OCI-LY7 (cell line): ENCODE results near the gene SMO. TPM values are rescaled to one million over a fixed set of nuclear protein-coding genes. Genes with fewer than 3 reads are reported as not detected.

Source experiments
- BruUV-seq: library from RNA; stranded (reverse); fragments of 400-500 nt; replicated peaks from 2 replicates; lab custom pipeline; 2021; lab: Mats Ljungman, UMichigan
- CTCF ChIA-PET: fragments of 300-600 bp; sonication (Branson Sonifier 250); formaldehyde crosslinking; loops from one replicate; lab custom pipeline; 2022; ENCODE audit warnings: antibody characterized with exemption; ENCODE audit not compliant: unreplicated experiment; lab: Charles Lee
- POLR2A ChIA-PET: fragments of 300-600 bp; sonication (Branson Sonifier 250); formaldehyde crosslinking; loops from one replicate; lab custom pipeline; 2022; ENCODE audit warnings: antibody characterized with exemption; lab: Charles Lee
- DNase-seq: peaks from one replicate; pipeline ENCODE4 v3.0.0-alpha.2; 2015; ENCODE audit warnings: low spot score
- H2AFZ ChIP-seq: fragments of 200-600 bp; sonication (generic), shearing (Covaris generic); 2 replicates; pipeline ENCODE4 v1.6.1; 2014; ENCODE audit warnings: mild to moderate bottlenecking, antibody characterized with exemption, low read length, moderate library complexity
- H3K27ac ChIP-seq: fragments of 200-600 bp; sonication (generic); 2 replicates; pipeline ENCODE4 v1.5.1; 2014; ENCODE audit warnings: mixed run types, low read depth, mild to moderate bottlenecking, moderate library complexity, low read length, inconsistent platforms; ENCODE audit not compliant: poor library complexity, severe bottlenecking
- H3K36me3 ChIP-seq: fragments of 200-600 bp; sonication (generic); 2 replicates; pipeline ENCODE4 v1.6.1; 2014; ENCODE audit warnings: mild to moderate bottlenecking, antibody characterized with exemption, low read length, moderate library complexity, mixed read lengths; ENCODE audit not compliant: insufficient read depth
- H3K4me1 ChIP-seq: fragments of 200-600 bp; sonication (generic); 2 replicates; pipeline ENCODE4 v1.5.1; 2014; ENCODE audit warnings: mild to moderate bottlenecking, low read length; ENCODE audit not compliant: insufficient read depth, poor library complexity, severe bottlenecking
- H3K4me2 ChIP-seq: fragments of 200-600 bp; sonication (generic); 2 replicates; pipeline ENCODE4 v1.6.1; 2014; ENCODE audit warnings: mild to moderate bottlenecking, low read length
- H3K4me3 ChIP-seq: fragments of 200-600 bp; sonication (generic); 2 replicates; pipeline ENCODE4 v1.5.1; 2014; ENCODE audit warnings: mild to moderate bottlenecking, low read depth, low read length; ENCODE audit not compliant: poor library complexity, severe bottlenecking
- H3K79me2 ChIP-seq: fragments of 200-600 bp; sonication (generic); 2 replicates; pipeline ENCODE4 v1.6.1; 2016; ENCODE audit warnings: low read depth, mild to moderate bottlenecking, low read length, moderate library complexity, mixed read lengths; ENCODE audit not compliant: insufficient read depth
- H3K9me2 ChIP-seq: fragments of 200-600 bp; sonication (generic); 2 replicates; pipeline ENCODE4 v1.6.1; 2016; ENCODE audit warnings: mild to moderate bottlenecking, low read length, mixed read lengths; ENCODE audit not compliant: insufficient read depth
- H3K9me3 ChIP-seq: fragments of 200-600 bp; sonication (generic); 2 replicates; pipeline ENCODE4 v1.6.1; 2014; ENCODE audit warnings: mild to moderate bottlenecking, mixed run types, low read length, mixed read lengths
- H4K20me1 ChIP-seq: fragments of 200-600 bp; sonication (generic); 2 replicates; pipeline ENCODE4 v1.6.1; 2014; ENCODE audit warnings: mild to moderate bottlenecking, antibody characterized with exemption, low read length, moderate library complexity, mixed read lengths; ENCODE audit not compliant: insufficient read depth
- CTCF ChIP-seq: fragments of 200-600 bp; sonication (generic); conservative IDR thresholded peaks from 2 replicates; pipeline ENCODE4 v1.5.1; 2014; ENCODE audit warnings: mild to moderate bottlenecking, antibody characterized with exemption, low read length, moderate library complexity, mixed read lengths
- EZH2phosphoT487 ChIP-seq: fragments of 200-600 bp; sonication (generic); IDR thresholded peaks from 2 replicates; pipeline ENCODE4 v1.6.1; 2018; ENCODE audit warnings: low read depth, borderline replicate concordance, mild to moderate bottlenecking, mixed run types, antibody characterized with exemption, low read length, moderate library complexity, mixed read lengths
- intact Hi-C: fragments of 100-400 bp; cut with micrococcal nuclease; formaldehyde crosslinking; loops from one replicate; pipeline ENCODE4 v1.10.0; 2022; ENCODE audit not compliant: unreplicated experiment
- total RNA-seq, 2 experiments: library from RNA; depleted of rRNA in 1 of 2; stranded (reverse); fragments of >200 nt in 1 of 2; shearing (Covaris generic) in 1 of 2; gene quantifications; 2 replicates each; pipeline ENCODE4 v1.2.3, GENCODE V29; 2014 to 2022

SMO gene
- total RNA-seq, 2 experiments from 2014 or later, result 0.17 to 0.25 TPM

DNA sequence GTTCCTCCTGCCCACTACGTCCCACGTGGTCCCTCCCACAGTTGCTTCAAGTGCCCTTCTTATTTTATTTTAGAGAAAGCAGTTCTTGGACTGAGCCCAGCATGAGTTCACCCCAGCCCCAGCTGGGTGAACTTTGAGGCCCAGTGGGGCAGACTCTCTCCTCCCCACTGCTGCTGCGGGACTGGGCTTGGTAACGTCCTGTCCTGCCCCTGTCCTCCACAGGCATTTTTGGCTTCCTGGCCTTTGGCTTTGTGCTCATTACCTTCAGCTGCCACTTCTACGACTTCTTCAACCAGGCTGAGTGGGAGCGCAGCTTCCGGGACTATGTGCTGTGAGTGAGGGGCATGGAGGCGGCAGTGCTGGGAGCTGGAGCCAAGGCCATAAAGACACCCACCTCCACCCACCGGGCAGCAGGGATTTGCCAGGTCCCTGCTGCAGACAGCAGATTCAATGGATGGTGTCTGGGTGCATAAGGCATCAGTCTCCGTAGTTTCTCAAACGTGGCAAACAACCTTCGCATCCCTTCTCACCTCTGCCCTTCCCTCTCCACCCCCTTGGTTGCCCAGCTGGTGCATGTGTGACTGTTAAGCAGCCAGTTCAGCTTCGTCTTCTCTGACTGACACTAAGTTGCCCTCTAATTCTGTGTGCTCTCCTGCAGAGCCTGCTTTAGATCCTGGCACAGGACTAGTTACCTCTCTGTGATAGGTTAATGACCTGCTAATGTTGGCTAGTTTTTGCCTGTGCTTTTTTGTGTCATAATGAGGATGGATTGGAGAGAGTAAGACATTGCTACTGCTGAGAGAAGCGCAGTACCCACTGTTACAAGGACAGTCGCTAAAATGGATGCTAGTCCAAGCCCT, 20.9 kb downstream of the SMO start:
- intact Hi-C loops, result no loop called here
- H3K4me3 ChIP-seq, result no peak overlapping the region
- DNase-seq, result no peak
- ChIA-PET CTCF (interaction anchor here (1.3 kb wide), 1 partner anchor 46 kb away, joined by 9 read pairs; no protein-coding TSS in a partner anchor), POLR2A (interaction anchor here (1.0 kb wide), 1 partner anchor 109 kb away, joined by 3 read pairs; no protein-coding TSS in a partner anchor)
- H3K27ac ChIP-seq, result no peak overlapping the region
- TF ChIP-seq CTCF, result no peak
- no peak for TF ChIP-seq EZH2phosphoT487
- no peak overlapping the region for H3K4me2 ChIP-seq
- no TSS peak for BruUV-seq
- H4K20me1 ChIP-seq, result no peaks in the 10 kb centered on the region
- no peaks in the 10 kb centered on the region for H3K36me3 ChIP-seq
- no peaks in the 10 kb centered on the region for H3K79me2 ChIP-seq
- no peak overlapping the region for H2AFZ ChIP-seq
- H3K9me2 ChIP-seq, result no peaks in the 10 kb centered on the region
- peaks cover 5% of the 10 kb centered on the region for H3K4me1 ChIP-seq
- no peaks in the 10 kb centered on the region for H3K9me3 ChIP-seq

- Histone ChIP-seq H3K9me2 (no peaks in the 10 kb centered on the region), H3K4me3 (no peak overlapping the region), H3K9me3 (no peaks in the 10 kb centered on the region), H4K20me1 (no peaks in the 10 kb centered on the region), H2AFZ (no peak overlapping the region), H3K36me3 (no peaks in the 10 kb centered on the region), H3K4me1 (peaks cover 5% of the 10 kb centered on the region), H3K79me2 (no peaks in the 10 kb centered on the region), H3K27ac (no peak overlapping the region), H3K4me2 (no peak overlapping the region)
- POLR2A ChIA-PET, result interaction anchor here (0.6 to 1.1 kb wide), 4 partner anchors 34 to 147 kb away, joined by 3 to 4 read pairs (median 3); no protein-coding TSS in a partner anchor
- BruUV-seq, result no TSS peak
- CTCF ChIA-PET, result interaction anchor here (0.6 to 1.4 kb wide), 2 partner anchors 39 to 47 kb away, joined by 4 to 9 read pairs; no protein-coding TSS in a partner anchor
- TF ChIP-seq EZH2phosphoT487 (no peak), CTCF (peak; percentile 83)
- intact Hi-C loops, result loop anchor here (1.0 to 5.0 kb wide), 5 partner anchors 46 to 368 kb away; partner anchors contain the start of gene TSPAN33
- peak; percentile 74 for DNase-seq
Observed at GRCh38 chr7:129210256-129210988, 22.0 kb downstream of the SMO start.
